ENCODE data around the gene PLXDC2.

The PLXDC2 gene

GRCh38 chr10:20298417-20298816 lies 482.2 kb downstream of the PLXDC2 start:
- H3K4me3 ChIP-seq (ENCODE audit: low read length in 2 of 2), result no peak overlapping the region
- H3K4me1 ChIP-seq (ENCODE audit: control insufficient read depth, insufficient read depth, low read length), result no peaks in the 10 kb centered on the region
- peaks cover 0 to 5% of the 10 kb centered on the region in 2 donors for H3K9me3 ChIP-seq (ENCODE audit: control insufficient read depth in 2 of 2, low read length in 2 of 2)
- H3K36me3 ChIP-seq (ENCODE audit: control insufficient read depth in 2 of 2, insufficient read depth in 2 of 2, low read length in 2 of 2), result no peaks in the 10 kb centered on the region
- H3K9ac ChIP-seq (ENCODE audit: low read length in 2 of 2), result no peak overlapping the region
- H3K27me3 ChIP-seq (ENCODE audit: control insufficient read depth in 1 of 2, insufficient read depth in 2 of 2, low read length in 2 of 2), result no peaks in the 10 kb centered on the region
- H3K27ac ChIP-seq (ENCODE audit: low read length), result no peak overlapping the region

- Histone ChIP-seq H3K27ac (ENCODE audit: low read length) (no peak overlapping the region), H3K9me3 (ENCODE audit: control insufficient read depth in 2 of 2, low read length in 2 of 2) (peaks cover 0 to 5% of the 10 kb centered on the region in 2 donors), H3K27me3 (ENCODE audit: control insufficient read depth in 1 of 2, insufficient read depth in 2 of 2, low read length in 2 of 2) (no peaks in the 10 kb centered on the region), H3K4me3 (ENCODE audit: low read length in 2 of 2) (no peak overlapping the region), H3K36me3 (ENCODE audit: control insufficient read depth in 2 of 2, insufficient read depth in 2 of 2, low read length in 2 of 2) (no peaks in the 10 kb centered on the region), H3K4me1 (ENCODE audit: control insufficient read depth, insufficient read depth, low read length) (no peaks in the 10 kb centered on the region), H3K9ac (ENCODE audit: low read length in 2 of 2) (no peak overlapping the region)
Measured at GRCh38 chr10:20299034-20299736, 483.0 kb downstream of the PLXDC2 start.

GRCh38 chr10:20300735-20301134 lies 484.5 kb downstream of the PLXDC2 start:
- Histone ChIP-seq H3K27me3 (ENCODE audit: control insufficient read depth in 1 of 2, insufficient read depth in 2 of 2, low read length in 2 of 2) (no peaks in the 10 kb centered on the region), H3K4me1 (ENCODE audit: control insufficient read depth, insufficient read depth, low read length) (no peaks in the 10 kb centered on the region), H3K4me3 (ENCODE audit: low read length in 2 of 2) (no peak overlapping the region), H3K9me3 (ENCODE audit: control insufficient read depth in 2 of 2, low read length in 2 of 2) (peaks cover 0 to 5% of the 10 kb centered on the region in 2 donors), H3K27ac (ENCODE audit: low read length) (no peak overlapping the region), H3K36me3 (ENCODE audit: control insufficient read depth in 2 of 2, insufficient read depth in 2 of 2, low read length in 2 of 2) (no peaks in the 10 kb centered on the region), H3K9ac (ENCODE audit: low read length in 2 of 2) (no peak overlapping the region)

- peaks cover 0 to 3% of the 10 kb centered on the region in 2 donors for H3K9me3 ChIP-seq (ENCODE audit: control insufficient read depth in 2 of 2, low read length in 2 of 2)
- H3K4me1 ChIP-seq (ENCODE audit: control insufficient read depth, insufficient read depth, low read length), result no peaks in the 10 kb centered on the region
- H3K27me3 ChIP-seq (ENCODE audit: control insufficient read depth in 1 of 2, insufficient read depth in 2 of 2, low read length in 2 of 2), result no peaks in the 10 kb centered on the region
- no peaks in the 10 kb centered on the region for H3K36me3 ChIP-seq (ENCODE audit: control insufficient read depth in 2 of 2, insufficient read depth in 2 of 2, low read length in 2 of 2)
- no peak overlapping the region for H3K4me3 ChIP-seq (ENCODE audit: low read length in 2 of 2)
- no peak overlapping the region for H3K27ac ChIP-seq (ENCODE audit: low read length)
- H3K9ac ChIP-seq (ENCODE audit: low read length in 2 of 2), result no peak overlapping the region
Measured at GRCh38 chr10:20302033-20302432, 485.8 kb downstream of the PLXDC2 start.

- H3K27me3 ChIP-seq (ENCODE audit: control insufficient read depth in 1 of 2, insufficient read depth in 2 of 2, low read length in 2 of 2), result no peaks in the 10 kb centered on the region
- no peaks in the 10 kb centered on the region for H3K9me3 ChIP-seq (ENCODE audit: control insufficient read depth in 2 of 2, low read length in 2 of 2)
- H3K4me1 ChIP-seq (ENCODE audit: control insufficient read depth, insufficient read depth, low read length), result no peaks in the 10 kb centered on the region
- H3K4me3 ChIP-seq (ENCODE audit: low read length in 2 of 2), result no peak overlapping the region
- H3K36me3 ChIP-seq (ENCODE audit: control insufficient read depth in 2 of 2, insufficient read depth in 2 of 2, low read length in 2 of 2), result no peaks in the 10 kb centered on the region
- no peak overlapping the region for H3K27ac ChIP-seq (ENCODE audit: low read length)
- H3K9ac ChIP-seq (ENCODE audit: low read length in 2 of 2), result no peak overlapping the region
Measured at GRCh38 chr10:20303453-20304152, 487.4 kb downstream of the PLXDC2 start.

GRCh38 chr10:20313665-20314064 lies 497.4 kb downstream of the PLXDC2 start:
- Histone ChIP-seq H3K4me3 (ENCODE audit: low read length in 2 of 2) (no peak overlapping the region), H3K27me3 (ENCODE audit: control insufficient read depth in 1 of 2, insufficient read depth in 2 of 2, low read length in 2 of 2) (no peaks in the 10 kb centered on the region), H3K9me3 (ENCODE audit: control insufficient read depth in 2 of 2, low read length in 2 of 2) (no peaks in the 10 kb centered on the region), H3K9ac (ENCODE audit: low read length in 2 of 2) (no peak overlapping the region), H3K4me1 (ENCODE audit: control insufficient read depth, insufficient read depth, low read length) (no peaks in the 10 kb centered on the region), H3K27ac (ENCODE audit: low read length) (no peak overlapping the region), H3K36me3 (ENCODE audit: control insufficient read depth in 2 of 2, insufficient read depth in 2 of 2, low read length in 2 of 2) (no peaks in the 10 kb centered on the region)

GRCh38 chr10:20314431-20314830 lies 498.2 kb downstream of the PLXDC2 start:
- H3K27me3 ChIP-seq (ENCODE audit: control insufficient read depth in 1 of 2, insufficient read depth in 2 of 2, low read length in 2 of 2), result no peaks in the 10 kb centered on the region
- H3K9ac ChIP-seq (ENCODE audit: low read length in 2 of 2), result no peak overlapping the region
- no peaks in the 10 kb centered on the region for H3K4me1 ChIP-seq (ENCODE audit: control insufficient read depth, insufficient read depth, low read length)
- no peak overlapping the region for H3K27ac ChIP-seq (ENCODE audit: low read length)
- H3K36me3 ChIP-seq (ENCODE audit: control insufficient read depth in 2 of 2, insufficient read depth in 2 of 2, low read length in 2 of 2), result no peaks in the 10 kb centered on the region
- no peak overlapping the region for H3K4me3 ChIP-seq (ENCODE audit: low read length in 2 of 2)
- no peaks in the 10 kb centered on the region for H3K9me3 ChIP-seq (ENCODE audit: control insufficient read depth in 2 of 2, low read length in 2 of 2)

GRCh38 chr10:20327954-20328353 lies 511.7 kb downstream of the PLXDC2 start:
- Histone ChIP-seq H3K9me3 (ENCODE audit: control insufficient read depth in 2 of 2, low read length in 2 of 2) (no peaks in the 10 kb centered on the region), H3K27ac (ENCODE audit: low read length) (no peak overlapping the region), H3K27me3 (ENCODE audit: control insufficient read depth in 1 of 2, insufficient read depth in 2 of 2, low read length in 2 of 2) (no peaks in the 10 kb centered on the region), H3K4me1 (ENCODE audit: control insufficient read depth, insufficient read depth, low read length) (no peaks in the 10 kb centered on the region), H3K9ac (ENCODE audit: low read length in 2 of 2) (no peak overlapping the region), H3K4me3 (ENCODE audit: low read length in 2 of 2) (no peak overlapping the region), H3K36me3 (ENCODE audit: control insufficient read depth in 2 of 2, insufficient read depth in 2 of 2, low read length in 2 of 2) (no peaks in the 10 kb centered on the region)

DNA sequence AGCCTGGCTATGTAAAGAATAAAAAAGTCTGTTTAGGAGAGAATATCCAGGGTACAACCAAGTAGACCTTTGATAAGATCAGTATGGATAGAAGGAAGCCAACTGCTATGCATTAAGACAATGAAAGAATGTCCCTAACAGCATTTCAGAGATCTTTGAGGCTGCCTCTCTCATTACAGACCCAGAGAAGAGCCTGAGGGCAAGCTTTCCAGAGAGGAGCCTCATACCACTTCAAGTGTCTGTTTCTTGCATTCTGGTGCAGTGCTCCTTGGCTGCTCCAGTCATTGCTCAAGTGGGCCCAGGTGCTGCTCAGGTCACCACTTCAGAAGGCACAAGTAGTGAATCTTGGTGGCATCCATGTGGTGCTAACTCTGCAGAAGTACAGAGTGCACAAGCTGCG lies 514.0 kb downstream of the PLXDC2 start:
- no peaks in the 10 kb centered on the region for H3K4me1 ChIP-seq (ENCODE audit: control insufficient read depth, insufficient read depth, low read length)

GRCh38 chr10:20334559-20334958 lies 518.3 kb downstream of the PLXDC2 start:
- Histone ChIP-seq H3K9ac (ENCODE audit: low read length in 2 of 2) (no peak overlapping the region), H3K27me3 (ENCODE audit: control insufficient read depth in 1 of 2, insufficient read depth in 2 of 2, low read length in 2 of 2) (no peaks in the 10 kb centered on the region), H3K36me3 (ENCODE audit: control insufficient read depth in 2 of 2, insufficient read depth in 2 of 2, low read length in 2 of 2) (no peaks in the 10 kb centered on the region), H3K9me3 (ENCODE audit: control insufficient read depth in 2 of 2, low read length in 2 of 2) (no peaks in the 10 kb centered on the region), H3K27ac (ENCODE audit: low read length) (no peak overlapping the region), H3K4me1 (ENCODE audit: control insufficient read depth, insufficient read depth, low read length) (no peaks in the 10 kb centered on the region), H3K4me3 (ENCODE audit: low read length in 2 of 2) (no peak overlapping the region)

More for the DNA sequence above, 514.0 kb downstream of the PLXDC2 start:
- no peaks in the 10 kb centered on the region for H3K36me3 ChIP-seq (ENCODE audit: control insufficient read depth in 2 of 2, insufficient read depth in 2 of 2, low read length in 2 of 2)
- H3K9ac ChIP-seq (ENCODE audit: low read length in 2 of 2), result no peak overlapping the region
- H3K27me3 ChIP-seq (ENCODE audit: control insufficient read depth in 1 of 2, insufficient read depth in 2 of 2, low read length in 2 of 2), result no peaks in the 10 kb centered on the region
- no peaks in the 10 kb centered on the region for H3K9me3 ChIP-seq (ENCODE audit: control insufficient read depth in 2 of 2, low read length in 2 of 2)
- H3K4me3 ChIP-seq (ENCODE audit: low read length in 2 of 2), result no peak overlapping the region
- no peak overlapping the region for H3K27ac ChIP-seq (ENCODE audit: low read length)
